Astrocyte of the spinal cord (primary cell): ENCODE measurements around the gene DDX10.

Experiments
- DNase-seq: peaks from one replicate; pipeline ENCODE4 v3.0.0; 2011; ENCODE audit warnings: low read depth, low spot score
- H3K4me3 ChIP-seq: 2 replicates; pipeline ENCODE4 v1.5.1; 2011; ENCODE audit warnings: low read depth, mild to moderate bottlenecking, low read length, moderate library complexity
- CTCF ChIP-seq: IDR thresholded peaks from 2 replicates; pipeline ENCODE4 v1.5.1; 2012; ENCODE audit warnings: low read depth, mild to moderate bottlenecking, low read length, inconsistent platforms
- in situ Hi-C: cut with HindIII; loops from 2 replicates; pipeline ENCODE4 v1.10.0; 2017; ENCODE audit warnings: low sequenced_read_pairs

DDX10 gene

GRCh38 chr11:108914211-108914610 is 249.3 kb downstream of the DDX10 start:
- DNase-seq, result no peak
- in situ Hi-C loops, result no loop called here
- no peak for TF ChIP-seq CTCF
- H3K4me3 ChIP-seq, result no peak overlapping the region

GRCh38 chr11:108914981-108915380 is 250.1 kb downstream of the DDX10 start:
- no peak overlapping the region for H3K4me3 ChIP-seq
- in situ Hi-C loops, result no loop called here
- DNase-seq, result no peak

GRCh38 chr11:108915666-108916065 is 250.8 kb downstream of the DDX10 start:
- DNase-seq, result no peak
- in situ Hi-C loops, result no loop called here

More at GRCh38 chr11:108914981-108915380, 250.1 kb downstream of the DDX10 start:
- TF ChIP-seq CTCF, result no peak

GRCh38 chr11:108916290-108916689 is 251.4 kb downstream of the DDX10 start:
- in situ Hi-C loops, result no loop called here
- H3K4me3 ChIP-seq, result no peak overlapping the region
- DNase-seq, result peak; percentile 30
- TF ChIP-seq CTCF, result no peak

More at GRCh38 chr11:108915666-108916065, 250.8 kb downstream of the DDX10 start:
- no peak overlapping the region for H3K4me3 ChIP-seq
- TF ChIP-seq CTCF, result no peak

GRCh38 chr11:108916935-108917334 is 252.1 kb downstream of the DDX10 start:
- no peak overlapping the region for H3K4me3 ChIP-seq
- no peak for DNase-seq
- in situ Hi-C loops, result no loop called here
- TF ChIP-seq CTCF, result no peak

- no peak for DNase-seq
- no peak for TF ChIP-seq CTCF
- in situ Hi-C loops, result no loop called here
- H3K4me3 ChIP-seq, result no peak overlapping the region
Measured at GRCh38 chr11:108921211-108921610, 256.3 kb downstream of the DDX10 start.

- DNase-seq, result no peak
- in situ Hi-C loops, result no loop called here
- TF ChIP-seq CTCF, result no peak
- no peak overlapping the region for H3K4me3 ChIP-seq
Measured at GRCh38 chr11:108922241-108922640, 257.4 kb downstream of the DDX10 start.
